GM15510 (cell line): ENCODE data around the gene VDAC1.

Experiments used
- POLR2A ChIP-seq: IDR thresholded peaks from 3 replicates; pipeline ENCODE4 v1.6.1; 2011; ENCODE audit warnings: borderline replicate concordance; ENCODE audit not compliant: insufficient read length; ENCODE audit errors: extremely low read depth

The VDAC1 gene

GRCh38 chr5:133932441-133933168, 72.2 kb downstream of the VDAC1 start:
- TF ChIP-seq POLR2A: no peak

- no peak for TF ChIP-seq POLR2A
These were observed 73.2 kb downstream of the VDAC1 start for GRCh38 chr5:133931546-133931945.

GRCh38 chr5:133930813-133931090, 74.0 kb downstream of the VDAC1 start:
- no peak for TF ChIP-seq POLR2A

DNA sequence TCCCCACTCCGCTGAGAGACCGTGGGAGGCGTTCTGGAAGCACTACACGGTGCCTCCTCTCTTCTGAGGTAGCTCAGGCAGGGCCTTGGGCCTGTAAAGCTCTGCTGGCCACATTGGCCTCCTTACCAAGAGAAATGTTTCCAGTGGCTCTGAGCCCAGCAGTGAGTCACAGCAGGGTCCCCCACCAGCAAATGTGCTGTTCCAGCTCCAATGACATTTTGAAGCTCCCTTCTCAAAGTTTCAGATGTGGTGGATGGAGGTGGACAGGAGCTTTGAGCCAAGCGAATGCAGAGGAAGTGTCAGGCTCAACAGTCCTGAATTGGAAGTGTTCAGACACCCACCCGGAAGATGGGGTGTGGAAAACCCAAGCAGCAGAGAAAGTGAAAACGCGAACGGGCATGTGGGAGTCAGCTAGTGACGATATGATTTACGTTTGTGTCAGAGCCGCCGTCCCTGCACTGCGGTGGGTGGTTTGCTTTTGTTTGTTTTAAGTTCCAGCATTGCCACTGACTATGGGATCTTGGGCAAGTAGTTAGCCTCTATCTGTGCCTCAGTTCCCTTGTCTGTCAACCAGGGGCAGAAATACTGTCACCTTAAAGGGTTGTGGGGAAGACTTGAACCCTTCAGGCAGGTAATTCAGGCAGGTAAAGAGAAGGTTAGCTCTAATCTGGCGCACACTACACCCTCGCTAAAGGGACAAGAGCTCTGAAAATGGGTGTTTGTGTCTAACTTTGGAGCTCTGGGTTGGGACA, 74.5 kb downstream of the VDAC1 start:
- TF ChIP-seq POLR2A: peak; percentile 45

- no peak for TF ChIP-seq POLR2A
These were observed 76.0 kb downstream of the VDAC1 start for GRCh38 chr5:133928587-133929393.

DNA sequence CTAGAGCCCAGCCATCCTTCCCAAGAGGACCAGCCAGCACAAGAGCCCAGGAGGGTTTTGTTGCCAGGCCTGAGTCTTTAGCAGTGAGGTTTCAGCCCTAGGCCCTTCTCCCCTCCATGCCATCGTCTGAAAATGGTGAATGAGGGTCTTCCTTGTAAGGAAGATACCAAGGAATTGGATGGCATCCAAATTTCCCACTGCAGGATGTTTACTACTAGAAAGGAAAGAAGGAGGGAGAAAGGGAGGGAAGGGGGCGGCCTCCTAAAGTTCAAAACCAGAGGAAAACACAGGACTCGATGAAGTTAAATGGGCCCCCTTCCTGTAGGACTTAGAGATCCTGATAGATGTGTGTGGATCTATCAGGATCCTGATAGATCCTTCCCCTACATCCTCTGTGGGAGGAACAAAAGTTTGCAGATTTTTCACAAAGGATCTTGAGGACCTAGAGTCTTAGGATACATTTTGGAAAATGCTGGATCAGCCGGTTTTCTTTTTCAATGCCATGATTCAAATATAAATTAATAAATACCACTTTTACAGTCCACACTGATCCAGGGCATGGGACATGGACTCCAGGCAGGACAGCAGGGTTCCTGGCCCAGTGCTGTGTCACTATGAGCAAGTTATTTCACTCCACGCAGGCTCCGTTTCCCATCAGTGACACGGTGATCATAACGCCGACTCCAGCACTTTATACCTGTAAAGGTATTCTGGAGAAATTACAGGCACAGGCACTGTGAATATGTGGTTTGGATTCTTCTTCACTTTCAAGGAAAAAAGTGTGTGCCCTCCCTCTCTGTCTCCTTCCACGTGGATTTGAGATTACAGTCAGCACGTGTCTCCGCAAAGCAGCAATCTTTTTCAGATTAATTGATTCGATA, 77.2 kb downstream of the VDAC1 start:
- TF ChIP-seq POLR2A: no peak

- TF ChIP-seq POLR2A: no peak
These were observed 78.1 kb downstream of the VDAC1 start for GRCh38 chr5:133926489-133927299.

DNA sequence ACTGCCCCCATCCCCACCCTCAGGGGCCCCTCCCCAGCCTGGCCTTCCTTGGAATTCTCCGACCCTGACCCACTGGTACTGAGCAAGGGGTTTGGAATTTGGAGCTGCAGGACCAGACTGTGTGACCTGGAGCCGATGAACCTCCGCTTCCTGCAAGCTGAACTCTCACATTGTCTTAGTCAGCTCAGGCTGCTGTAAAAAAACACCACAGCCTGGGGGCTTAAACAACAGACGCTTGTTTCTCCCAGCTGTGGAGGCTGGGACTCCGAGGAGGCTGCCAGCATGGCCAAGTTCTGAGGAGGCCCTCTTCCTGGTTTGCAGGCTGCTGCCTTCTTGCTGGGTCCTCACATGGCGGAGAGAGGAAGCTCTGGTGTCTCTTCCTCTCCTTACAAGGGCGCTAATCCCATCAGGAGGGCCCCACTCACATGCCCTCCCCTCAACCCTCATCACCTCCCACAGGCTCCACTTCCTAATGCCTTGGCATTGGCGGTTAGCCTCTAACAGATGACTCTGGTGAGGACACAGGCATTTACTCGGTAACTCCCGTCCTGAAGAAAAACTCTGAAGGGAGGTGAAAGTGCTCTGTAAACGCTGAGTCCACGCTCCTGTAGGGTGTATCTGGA, 78.8 kb downstream of the VDAC1 start:
- TF ChIP-seq POLR2A: no peak

- TF ChIP-seq POLR2A: no peak
These were observed 79.5 kb downstream of the VDAC1 start for GRCh38 chr5:133925269-133925668.

DNA sequence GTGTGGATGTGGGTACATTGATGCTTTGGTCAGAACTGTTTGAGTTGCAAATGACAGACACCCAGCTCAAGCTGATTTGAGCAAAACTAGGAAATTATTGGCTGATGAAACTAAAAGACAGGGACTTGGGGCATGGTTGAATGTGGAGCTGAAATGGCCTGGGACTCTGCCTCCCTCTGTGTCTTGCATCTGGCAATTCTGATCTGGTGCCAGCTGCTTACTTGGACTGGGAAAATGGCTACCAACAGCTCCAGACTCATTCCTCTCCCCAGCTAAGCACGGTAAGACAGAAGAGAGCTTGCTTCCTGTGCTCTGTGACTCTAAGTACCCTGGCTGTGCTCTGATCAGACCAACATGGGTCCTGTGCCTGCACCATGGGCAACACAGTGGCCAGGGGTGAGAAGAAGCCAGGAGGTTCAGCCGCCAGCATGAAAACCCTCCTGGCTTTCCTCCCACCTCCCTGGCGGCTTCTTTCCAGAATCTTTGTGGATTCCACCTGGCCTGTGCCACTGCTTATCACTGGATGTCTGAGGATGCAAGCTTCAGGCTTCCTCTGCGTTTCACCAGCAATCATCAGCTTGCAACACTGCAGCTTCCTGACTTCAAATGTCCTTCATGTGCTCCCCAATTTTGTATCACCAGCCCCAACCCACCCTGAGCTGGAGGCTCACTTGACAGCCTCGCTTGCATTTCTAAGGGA, 80.4 kb downstream of the VDAC1 start:
- no peak for TF ChIP-seq POLR2A

DNA sequence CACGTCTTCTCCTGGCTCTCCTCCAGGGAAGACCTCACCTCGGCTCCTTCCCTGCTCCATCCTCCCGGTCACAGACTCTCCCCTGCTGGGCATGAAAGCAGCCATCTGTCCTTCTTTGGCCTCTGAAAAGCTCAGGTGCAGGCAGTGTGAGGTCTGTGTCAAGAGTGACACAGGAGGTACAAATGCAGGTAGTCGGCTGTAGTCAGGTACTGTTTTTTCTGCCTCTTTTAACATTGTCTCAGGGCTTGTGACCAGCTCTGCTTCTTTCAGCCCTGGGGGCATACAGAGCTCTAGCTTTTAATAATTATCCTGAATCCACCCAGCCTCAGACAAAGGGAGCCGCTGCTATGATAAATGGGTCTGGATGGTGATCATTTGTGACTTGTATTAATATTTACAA, 82.8 kb downstream of the VDAC1 start:
- TF ChIP-seq POLR2A: no peak
